A673 (cell line): ENCODE measurements around the gene FTO. TPM values are rescaled to one million over a fixed set of nuclear protein-coding genes. Genes with fewer than 3 reads are reported as not detected.

Experiments used
- BruUV-seq: library from RNA; stranded (reverse); fragments of 400-500 nt; replicated peaks from 2 replicates; lab custom pipeline; 2021; lab: Mats Ljungman, UMichigan
- CTCF ChIA-PET: fragments of 300-600 bp; sonication (Branson Sonifier 250); formaldehyde crosslinking; loops from one replicate; lab custom pipeline; 2022; ENCODE audit warnings: antibody characterized with exemption; lab: Charles Lee
- POLR2A ChIA-PET: fragments of 300-600 bp; sonication (Branson Sonifier 250); formaldehyde crosslinking; loops from one replicate; lab custom pipeline; 2022; ENCODE audit warnings: antibody characterized with exemption; ENCODE audit not compliant: low non-redundant PET; lab: Charles Lee
- DNase-seq: peaks from one replicate; pipeline ENCODE4 v3.0.0-alpha.2; 2015; ENCODE audit warnings: low spot score
- H3K27ac ChIP-seq: fragments of 200-600 bp; sonication (generic); 2 replicates; pipeline ENCODE4 v1.5.1; 2016; ENCODE audit warnings: mixed run types, low read depth, mild to moderate bottlenecking, mixed read lengths, antibody characterized with exemption, low read length; ENCODE audit not compliant: poor library complexity, severe bottlenecking
- H3K27me3 ChIP-seq: fragments of 200-600 bp; sonication (generic); replicated peaks from 2 replicates; pipeline ENCODE4 v1.6.1; 2017; ENCODE audit warnings: mixed run types, low read depth, mild to moderate bottlenecking, mixed read lengths, antibody characterized with exemption, low read length; ENCODE audit not compliant: insufficient read depth, poor library complexity
- H3K36me3 ChIP-seq: fragments of 200-600 bp; sonication (generic); 2 replicates; pipeline ENCODE4 v1.6.1; 2016; ENCODE audit warnings: mixed run types, mild to moderate bottlenecking, mixed read lengths, antibody characterized with exemption, low read length; ENCODE audit not compliant: insufficient read depth, poor library complexity, severe bottlenecking
- H3K4me1 ChIP-seq: fragments of 200-600 bp; sonication (generic); 2 replicates; pipeline ENCODE4 v1.6.1; 2017; ENCODE audit warnings: mixed run types, mild to moderate bottlenecking, mixed read lengths, antibody characterized with exemption, low read length; ENCODE audit not compliant: insufficient read depth, poor library complexity, severe bottlenecking
- H3K4me3 ChIP-seq: fragments of 200-600 bp; sonication (generic); 2 replicates; pipeline ENCODE4 v1.5.1; 2016; ENCODE audit warnings: low read depth, mixed run types, mild to moderate bottlenecking, mixed read lengths, low read length; ENCODE audit not compliant: poor library complexity, severe bottlenecking
- H3K9me3 ChIP-seq: fragments of 200-600 bp; sonication (generic); 2 replicates; pipeline ENCODE4 v1.6.1; 2016; ENCODE audit warnings: mixed run types, low read depth, mild to moderate bottlenecking, mixed read lengths, antibody characterized with exemption, low read length; ENCODE audit not compliant: poor library complexity, severe bottlenecking
- EZH2 ChIP-seq: fragments of 200-600 bp; sonication (generic); IDR thresholded peaks from 2 replicates; pipeline ENCODE4 v1.6.1; 2017; ENCODE audit warnings: borderline replicate concordance, low read depth, mild to moderate bottlenecking, mixed read lengths, antibody characterized with exemption, low read length; ENCODE audit not compliant: poor library complexity, severe bottlenecking
- intact Hi-C: fragments of 100-400 bp; cut with micrococcal nuclease; formaldehyde crosslinking; loops from one replicate; pipeline ENCODE4 v1.10.0; 2022; ENCODE audit not compliant: unreplicated experiment
- total RNA-seq: library from RNA; stranded (reverse); gene quantifications from 2 replicates; pipeline ENCODE4 v1.2.3, GENCODE V29; 2021
- TF ChIP-seq, protein P1 (sequence below): fragments of 300-800, 200-600 bp; sonication (generic); conservative IDR thresholded peaks from 2 replicates; pipeline ENCODE4 v1.5.1; 2017; ENCODE audit warnings: low read depth, mild to moderate bottlenecking, antibody characterized with exemption, low read length, moderate library complexity, mixed read lengths

Gene FTO
- total RNA-seq, 1 experiment from 2014 or later = 73.4 TPM

DNA sequence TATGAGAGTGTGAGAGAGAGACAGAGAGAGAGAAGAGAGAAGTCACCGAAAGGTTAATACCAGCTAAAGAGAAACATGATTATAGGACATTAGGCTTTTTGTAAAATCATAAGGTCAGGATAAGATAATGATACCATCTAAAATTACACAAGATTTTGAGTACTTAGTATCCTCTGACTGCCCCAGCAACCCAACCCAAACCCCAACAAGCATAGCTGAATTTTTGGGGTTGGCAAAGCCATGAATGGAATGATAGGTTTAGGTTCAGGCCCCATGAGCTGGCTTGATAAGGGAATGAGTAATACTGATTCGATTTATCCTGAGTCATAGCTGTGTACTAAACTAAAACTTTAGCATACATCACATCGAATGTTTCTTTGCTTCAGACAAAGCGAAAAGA is 323.1 kb downstream of the FTO start:
- no peak overlapping the region for H3K4me3 ChIP-seq
- no peaks in the 10 kb centered on the region for H3K4me1 ChIP-seq
- CTCF ChIA-PET = interaction anchor here (0.7 kb wide), 1 partner anchor 113 kb away, joined by 3 read pairs; no protein-coding TSS in a partner anchor
- no peaks in the 10 kb centered on the region for H3K9me3 ChIP-seq
- H3K36me3 ChIP-seq = no peaks in the 10 kb centered on the region
- TF ChIP-seq, protein P1, sequence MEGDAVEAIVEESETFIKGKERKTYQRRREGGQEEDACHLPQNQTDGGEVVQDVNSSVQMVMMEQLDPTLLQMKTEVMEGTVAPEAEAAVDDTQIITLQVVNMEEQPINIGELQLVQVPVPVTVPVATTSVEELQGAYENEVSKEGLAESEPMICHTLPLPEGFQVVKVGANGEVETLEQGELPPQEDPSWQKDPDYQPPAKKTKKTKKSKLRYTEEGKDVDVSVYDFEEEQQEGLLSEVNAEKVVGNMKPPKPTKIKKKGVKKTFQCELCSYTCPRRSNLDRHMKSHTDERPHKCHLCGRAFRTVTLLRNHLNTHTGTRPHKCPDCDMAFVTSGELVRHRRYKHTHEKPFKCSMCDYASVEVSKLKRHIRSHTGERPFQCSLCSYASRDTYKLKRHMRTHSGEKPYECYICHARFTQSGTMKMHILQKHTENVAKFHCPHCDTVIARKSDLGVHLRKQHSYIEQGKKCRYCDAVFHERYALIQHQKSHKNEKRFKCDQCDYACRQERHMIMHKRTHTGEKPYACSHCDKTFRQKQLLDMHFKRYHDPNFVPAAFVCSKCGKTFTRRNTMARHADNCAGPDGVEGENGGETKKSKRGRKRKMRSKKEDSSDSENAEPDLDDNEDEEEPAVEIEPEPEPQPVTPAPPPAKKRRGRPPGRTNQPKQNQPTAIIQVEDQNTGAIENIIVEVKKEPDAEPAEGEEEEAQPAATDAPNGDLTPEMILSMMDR = no peak
- TF ChIP-seq EZH2 = no peak
- POLR2A ChIA-PET = no interaction called here
- H3K27me3 ChIP-seq = no peaks in the 10 kb centered on the region
- intact Hi-C loops = no loop called here
- BruUV-seq = no TSS peak
- H3K27ac ChIP-seq = no peak overlapping the region
- DNase-seq = no peak

- TF ChIP-seq, protein P1 = no peak
- no peak for TF ChIP-seq EZH2
- Histone ChIP-seq H3K4me3 (no peak overlapping the region), H3K4me1 (no peaks in the 10 kb centered on the region), H3K9me3 (no peaks in the 10 kb centered on the region), H3K36me3 (no peaks in the 10 kb centered on the region), H3K27me3 (no peaks in the 10 kb centered on the region), H3K27ac (no peak overlapping the region)
- no peak for DNase-seq
- ChIA-PET POLR2A (no interaction called here), CTCF (interaction anchor here (0.7 kb wide), 1 partner anchor 112 kb away, joined by 3 read pairs; no protein-coding TSS in a partner anchor)
- intact Hi-C loops = no loop called here
- BruUV-seq = no TSS peak
These were observed 323.6 kb downstream of the FTO start for GRCh38 chr16:54027558-54027957.

GRCh38 chr16:54027995-54028394 is 324.0 kb downstream of the FTO start:
- BruUV-seq = no TSS peak
- Histone ChIP-seq H3K9me3 (no peaks in the 10 kb centered on the region), H3K4me1 (no peaks in the 10 kb centered on the region), H3K27ac (no peak overlapping the region), H3K36me3 (no peaks in the 10 kb centered on the region), H3K27me3 (no peaks in the 10 kb centered on the region), H3K4me3 (no peak overlapping the region)
- intact Hi-C loops = no loop called here
- ChIA-PET POLR2A (no interaction called here), CTCF (no interaction called here)
- TF ChIP-seq EZH2 = no peak
- TF ChIP-seq, protein P1 = no peak
- no peak for DNase-seq
